Right lobe of liver (tissue), 6 donors: Measurements from ENCODE around the gene PCDHA8. TPM values are rescaled to one million over a fixed set of nuclear protein-coding genes. Genes with fewer than 3 reads are reported as not detected.
A peak's percentile ranks its signal among the peaks of the same experiment; 100 is the strongest.
"Not testable (repeated sequence)": the region's sequence is repeated elsewhere in the genome, so short reads cannot be mapped to it uniquely, and the experiment has no call there.

Experiments used
- ATAC-seq, 4 donors: fragments of 200-7000 bp; cut with Tn5 transposase; one replicate each; pipeline ENCODE4 v1.9.1; 2020; ENCODE audit warnings: mild to moderate bottlenecking in 4 of 4, moderate library complexity in 4 of 4
- DNase-seq, 3 donors: peaks; one replicate each; pipeline ENCODE4 v3.0.0-alpha.2; 2020
- H3K27ac ChIP-seq, 3 donors: fragments of 200-600 bp; one replicate each; pipeline ENCODE4 v1.8.0; 2022
- H3K27me3 ChIP-seq, 2 donors: fragments of 200-600 bp; one replicate each; pipeline ENCODE4 v1.8.0; 2022
- H3K36me3 ChIP-seq, 4 donors: fragments of 200-600 bp; sonication (generic) in 1 of 4; one replicate each; pipeline versions ENCODE4 v1.5.1 to v1.8.0; 2017 to 2022; ENCODE audit warnings: control low read depth in 1 of 4
- H3K4me1 ChIP-seq, 4 donors: fragments of 200-600 bp; sonication (generic) in 1 of 4; one replicate each; pipeline versions ENCODE4 v1.5.1 to v1.8.0; 2017 to 2022; ENCODE audit warnings: control low read depth in 1 of 4
- H3K4me3 ChIP-seq, 3 donors: fragments of 200-600 bp; one replicate each; pipeline ENCODE4 v1.8.0; 2022
- H3K9me3 ChIP-seq, 4 donors: fragments of 200-600 bp; sonication (generic) in 1 of 4; one replicate each; pipeline versions ENCODE4 v1.5.1 to v1.8.0; 2017 to 2022; ENCODE audit warnings: control low read depth in 1 of 4
- CTCF ChIP-seq, 4 donors: fragments of 200-600 bp in 3 of 4; fragments of 450-650 bp in 1 of 4; IDR thresholded peaks; one replicate each; pipeline versions ENCODE4 v1.5.1 to v1.8.0; 2016 to 2022; ENCODE audit warnings: antibody characterized with exemption in 4 of 4, mild to moderate bottlenecking in 2 of 4
- POLR2A ChIP-seq: fragments of 450-650 bp; IDR thresholded peaks from one replicate; pipeline ENCODE4 v1.6.1; 2017; ENCODE audit warnings: antibody characterized with exemption, mild to moderate bottlenecking
- WGBS: methylation state at CpG from one replicate; pipeline ENCODE4 v1.1.6; 2018; ENCODE audit warnings: low coverage, low lambda C conversion rate; ENCODE audit not compliant: insufficient coverage; ENCODE audit errors: missing lambda C conversion rate; 5-methylcytosine and 5-hydroxymethylcytosine counted together
- intact Hi-C, 2 donors: fragments of 100-400 bp; cut with DNase I; formaldehyde crosslinking; loops; one replicate each; pipeline versions ENCODE4 v1.11.2 to v1.14.1; 2022
- total RNA-seq, 6 experiments: library from RNA; depleted of rRNA in 2 of 6; stranded (reverse); fragments of >200 nt in 2 of 6; fragmentation: NEBNext Ultra II Directional in 3 of 6; extraction: Animal tissue kit (Norgen Biotek cat#: 25700) in 3 of 6; gene quantifications; one replicate each; pipeline versions ENCODE4 v1.1.0 to v1.2.4, GENCODE V29; 2016 to 2023
- donor health status: DM: no; HTN: yes; CAD: no.
- donor health status: DM: no; HTN: no; CAD: no.
- donor health status: DM: no; HTN: no; CAD: no.
- donor health status: DM: no; HTN: yes; CAD: no.
- donor health status: DM: no; HTN: yes; CAD: no.

PCDHA8 gene
- total RNA-seq, 6 experiments from 2014 or later = not detected

- Histone ChIP-seq H3K9me3 (peaks cover 0 to 7% (median 3%) of the 10 kb centered on the region in 4 donors), H3K4me1 (no peaks in the 10 kb centered on the region), H3K27me3 (peaks cover 0 to 5% of the 10 kb centered on the region in 2 donors), H3K36me3 (no peaks in the 10 kb centered on the region), H3K4me3 (no peak overlapping the region), H3K27ac (no peak overlapping the region)
- no peak for TF ChIP-seq CTCF (IDR thresholded peaks at IDR 0.05)
- no peak for TF ChIP-seq POLR2A
- DNase-seq (no peak), ATAC-seq (no peak)
- no CpG with 5 or more reads among the region's 39 CpGs for WGBS
- intact Hi-C loops = no loop called here
These were observed 44.3 kb upstream of the PCDHA8 start for GRCh38 chr5:140796718-140797095.

DNA sequence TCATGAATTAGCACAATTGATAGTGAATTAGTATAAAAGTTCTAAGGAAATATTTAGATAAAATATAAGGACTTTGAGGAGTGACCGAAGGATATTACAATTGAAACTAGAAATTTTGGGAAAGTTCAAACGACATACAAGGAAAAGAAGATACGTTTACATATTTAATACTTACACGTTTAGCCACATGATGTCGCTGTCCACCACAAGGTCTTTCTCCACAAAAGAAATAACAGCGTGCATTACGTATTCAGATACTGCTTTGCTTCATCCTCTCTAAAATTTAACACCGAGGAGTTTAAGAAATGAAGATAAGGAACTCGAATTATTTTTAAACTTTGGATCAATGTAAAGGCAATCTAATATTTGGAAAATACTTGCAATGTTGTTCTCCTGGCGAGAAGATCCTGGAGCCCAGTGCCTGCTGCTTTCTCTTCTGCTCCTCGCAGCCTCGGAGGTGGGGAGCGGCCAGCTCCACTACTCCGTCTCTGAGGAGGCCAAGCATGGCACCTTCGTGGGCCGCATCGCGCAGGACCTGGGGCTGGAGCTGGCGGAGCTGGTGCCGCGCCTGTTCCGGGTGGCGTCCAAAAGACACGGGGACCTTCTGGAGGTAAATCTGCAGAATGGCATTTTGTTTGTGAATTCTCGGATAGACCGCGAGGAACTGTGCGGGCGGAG lies 40.0 kb upstream of the PCDHA8 start, which contains the start of gene PCDHA3:
TSS of gene PCDHA3 (plus strand) at position 242 of the 678 bp plus-strand sequence.
- no peak for ATAC-seq
- H3K9me3 ChIP-seq = peaks cover 0 to 5% (median 0%) of the 10 kb centered on the region in 4 donors
- no peaks in the 10 kb centered on the region for H3K27me3 ChIP-seq
- WGBS = 14% methylated on average over 26 of the region's 29 CpGs
- H3K4me1 ChIP-seq = no peaks in the 10 kb centered on the region
- DNase-seq = no peak
- H3K36me3 ChIP-seq = no peaks in the 10 kb centered on the region
- TF ChIP-seq POLR2A (no peak), CTCF (IDR thresholded peaks at IDR 0.05) (peak in 1 of 4 donors; percentile 13)
- intact Hi-C loops = no loop called here
- no peak within 1 kb of the TSS for H3K4me3 ChIP-seq
- H3K27ac ChIP-seq = no peak within 1 kb of the TSS

GRCh38 chr5:140801494-140801841 lies 39.5 kb upstream of the PCDHA8 start:
- no peak overlapping the region for H3K4me3 ChIP-seq
- TF ChIP-seq CTCF (IDR thresholded peaks at IDR 0.05) (peak in 1 of 4 donors; percentile 12), POLR2A (no peak)
- no peak overlapping the region for H3K27ac ChIP-seq
- H3K4me1 ChIP-seq = no peaks in the 10 kb centered on the region
- H3K9me3 ChIP-seq = peaks cover 0 to 2% (median 0%) of the 10 kb centered on the region in 4 donors
- intact Hi-C loops = no loop called here
- H3K27me3 ChIP-seq = no peaks in the 10 kb centered on the region
- no peaks in the 10 kb centered on the region for H3K36me3 ChIP-seq
- DNase-seq (no peak), ATAC-seq (no peak)
- 8% methylated on average over 12 of the region's 16 CpGs for WGBS

- intact Hi-C loops, H3K9me3 ChIP-seq, H3K4me3 ChIP-seq, H3K27me3 ChIP-seq, H3K27ac ChIP-seq, H3K4me1 ChIP-seq, H3K36me3 ChIP-seq, ATAC-seq: not testable (repeated sequence)
- 53% methylated on average over 13 of the region's 45 CpGs for WGBS
- peak in 1 of 3 donors; percentile 45 for DNase-seq
These were observed 38.6 kb upstream of the PCDHA8 start for GRCh38 chr5:140802381-140802780.

GRCh38 chr5:140802781-140803271 lies 38.2 kb upstream of the PCDHA8 start:
- TF ChIP-seq POLR2A = no peak
- no peak for TF ChIP-seq CTCF (IDR thresholded peaks at IDR 0.05)
- Histone ChIP-seq H3K36me3 (no peaks in the 10 kb centered on the region), H3K27ac (no peak overlapping the region), H3K27me3 (no peaks in the 10 kb centered on the region), H3K9me3 (peaks cover 0 to 2% (median 0%) of the 10 kb centered on the region in 4 donors), H3K4me3 (no peak overlapping the region), H3K4me1 (no peaks in the 10 kb centered on the region)
- intact Hi-C loops = no loop called here
- ATAC-seq (peak in 1 of 4 donors; percentile 14), DNase-seq (peak in 1 of 3 donors; percentile 43)
- no CpG with 5 or more reads among the region's 53 CpGs for WGBS
